Activated CD4-positive, alpha-beta T cell treated with anti-CD3 and anti-CD28 coated beads, Interleukin-2, Interleukin-4, amounts not matched to agents 100 ng/mL and 50 ng/mL, durations not matched to agents 16 hours and 8 hours (primary cell): ENCODE measurements around the gene HSPA1B.
"Not testable (repeated sequence)": the region's sequence is repeated elsewhere in the genome, so short reads cannot be mapped to it uniquely, and the experiment has no call there.

Source experiments
- DNase-seq: peaks from one replicate; pipeline ENCODE4 v3.0.0-alpha.2; 2020; ENCODE audit warnings: low spot score

Gene HSPA1B

DNA sequence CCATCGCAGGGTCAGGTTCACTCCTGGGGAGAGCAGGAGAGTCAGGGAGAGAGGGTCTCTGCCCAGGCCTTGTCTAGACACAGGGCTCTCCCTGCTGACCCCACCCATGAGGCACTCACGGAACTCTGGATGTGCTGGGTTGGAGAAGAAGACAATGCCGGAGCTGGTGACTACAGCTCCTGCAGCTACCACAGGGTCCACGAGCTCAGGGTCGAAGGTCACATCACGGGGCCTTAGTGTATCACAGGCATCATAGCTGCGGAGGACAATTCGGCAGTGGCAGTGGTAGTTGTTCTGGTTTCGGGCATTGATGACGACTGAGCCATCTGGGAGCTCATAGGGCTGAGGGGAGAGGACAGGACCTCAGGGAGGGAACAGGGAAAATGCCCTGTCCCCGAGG lies 32.4 kb downstream of the HSPA1B start:
- DNase-seq, result no peak

DNA sequence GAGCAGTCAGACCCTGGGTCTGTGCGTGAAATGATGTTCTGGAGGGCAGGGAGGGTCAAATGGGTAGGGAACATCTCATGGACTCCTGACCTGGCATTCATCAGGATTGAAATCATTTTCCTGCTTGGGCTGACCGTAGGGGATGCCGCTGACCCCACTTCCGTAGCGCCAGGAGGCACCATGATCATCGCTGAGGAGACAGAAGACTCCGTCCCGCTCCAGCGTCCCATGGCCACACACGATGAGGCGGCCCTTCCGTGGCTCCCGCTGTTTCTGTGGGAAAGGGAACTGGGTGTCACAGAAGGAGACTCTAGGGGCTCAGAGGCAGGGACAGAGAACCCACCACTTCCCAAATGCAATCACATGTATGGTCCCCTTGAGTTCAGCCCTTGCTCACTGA lies 32.8 kb downstream of the HSPA1B start:
- DNase-seq, result no peak

DNA sequence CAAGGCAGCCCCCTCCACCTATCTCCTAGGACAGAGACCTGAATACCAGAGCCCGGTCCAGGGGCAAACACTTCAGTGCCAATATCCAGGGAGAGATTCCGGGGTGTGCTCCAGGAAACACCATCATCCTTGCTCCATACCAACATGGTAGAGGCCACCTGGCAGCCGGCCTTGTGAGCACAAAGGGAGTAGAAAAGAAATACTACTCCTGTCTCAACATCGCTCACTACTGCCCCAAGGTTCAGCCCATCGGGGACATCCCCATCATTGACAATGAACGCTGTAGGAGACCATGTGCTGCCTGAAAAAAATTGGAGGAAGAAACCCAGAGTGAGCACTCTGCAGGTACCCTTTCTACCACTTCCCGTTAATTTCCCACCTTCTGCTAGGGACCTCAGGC lies 33.6 kb downstream of the HSPA1B start:
- no peak for DNase-seq

DNA sequence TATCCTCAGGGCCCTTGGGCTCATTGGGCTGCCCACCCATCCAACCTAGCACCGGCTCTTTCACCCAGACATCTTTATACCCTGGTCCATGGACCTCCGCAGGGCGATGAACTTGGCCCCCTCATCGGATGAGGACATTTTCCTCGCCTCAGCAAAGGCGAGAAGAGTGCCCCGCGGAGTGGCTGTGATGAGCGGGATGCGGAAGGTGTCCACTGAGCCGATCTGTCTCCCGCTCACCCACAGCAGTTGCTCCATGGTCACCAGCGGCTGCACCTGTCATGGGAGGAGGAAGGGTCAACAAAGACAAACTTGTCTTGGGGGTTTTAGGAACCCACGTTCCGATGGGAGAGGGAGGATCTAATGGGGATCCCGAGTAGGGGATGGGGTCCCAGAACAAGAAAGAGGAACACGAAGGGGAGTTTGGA lies 34.4 kb downstream of the HSPA1B start:
- no peak for DNase-seq

DNA sequence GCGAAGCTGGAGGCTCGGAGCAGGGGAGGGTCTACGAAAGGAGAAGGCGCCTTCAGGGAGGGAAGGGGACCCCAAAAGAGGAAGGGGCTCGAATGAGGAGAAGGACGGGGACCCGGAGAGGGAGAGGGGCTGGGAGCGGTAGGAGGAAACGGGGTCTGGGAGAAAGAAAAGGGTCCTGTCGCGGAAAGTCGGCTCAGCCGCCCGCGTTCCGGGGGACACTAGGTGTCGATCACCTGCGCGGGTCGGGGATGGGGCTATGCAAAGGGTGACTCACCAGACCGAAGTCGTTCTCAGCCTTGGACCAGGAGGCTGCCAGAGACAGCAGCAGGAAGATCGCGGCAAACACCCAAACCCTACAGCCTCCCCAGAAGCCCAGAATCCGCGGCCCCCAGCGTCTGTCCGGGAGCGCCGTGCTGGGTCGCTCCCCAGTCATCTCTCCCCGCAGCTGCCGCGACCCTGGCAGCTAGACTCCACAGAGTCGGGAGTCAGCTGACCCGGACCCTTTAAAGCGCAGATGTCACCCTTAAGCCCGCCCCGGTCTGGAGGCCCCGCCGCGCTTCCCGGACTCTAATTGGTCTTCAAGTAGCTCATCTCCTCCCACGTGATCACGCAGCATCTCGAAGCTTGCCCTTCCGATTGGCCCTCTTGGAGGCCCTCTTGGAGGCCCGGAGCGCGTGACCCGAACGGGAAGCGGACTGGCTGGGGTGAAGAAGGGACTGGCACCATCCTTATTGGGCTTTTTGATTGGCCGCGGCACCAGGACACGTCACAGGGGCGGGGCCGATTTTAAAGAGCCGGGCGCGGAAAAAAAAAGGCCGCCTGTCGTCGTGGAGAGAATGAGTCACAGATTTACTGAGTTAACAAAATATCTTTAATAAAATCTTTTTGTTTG lies 35.1 kb downstream of the HSPA1B start, which contains the start of gene NEU1:
NEU1 (minus strand) TSS at position 478 of the 892 bp plus-strand sequence; CDS start at position 433, 45 bp downstream.
- peak; percentile 100 for DNase-seq

DNA sequence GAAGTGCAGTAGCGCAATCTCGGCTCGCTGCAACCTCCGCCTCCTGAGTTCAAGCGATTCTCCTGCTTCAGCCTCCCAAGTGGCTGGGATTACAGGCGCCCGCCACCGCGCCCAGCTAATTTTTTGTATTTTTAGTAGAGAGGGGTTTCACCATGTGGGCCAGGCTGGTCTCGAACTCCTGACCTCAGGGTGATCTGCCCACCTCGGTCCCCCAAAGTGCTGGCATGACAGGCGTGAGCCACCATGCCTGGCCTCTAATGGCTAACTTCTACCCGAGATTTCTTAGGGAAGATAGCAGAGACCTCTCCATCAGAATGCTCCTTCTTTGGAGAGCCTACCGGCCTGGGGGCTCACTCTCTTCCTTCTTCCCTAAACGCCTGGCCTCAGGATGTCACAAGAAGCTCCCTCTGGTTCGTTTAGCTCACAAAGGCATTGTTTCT lies 36.6 kb downstream of the HSPA1B start:
- DNase-seq, result not testable (repeated sequence)

DNA sequence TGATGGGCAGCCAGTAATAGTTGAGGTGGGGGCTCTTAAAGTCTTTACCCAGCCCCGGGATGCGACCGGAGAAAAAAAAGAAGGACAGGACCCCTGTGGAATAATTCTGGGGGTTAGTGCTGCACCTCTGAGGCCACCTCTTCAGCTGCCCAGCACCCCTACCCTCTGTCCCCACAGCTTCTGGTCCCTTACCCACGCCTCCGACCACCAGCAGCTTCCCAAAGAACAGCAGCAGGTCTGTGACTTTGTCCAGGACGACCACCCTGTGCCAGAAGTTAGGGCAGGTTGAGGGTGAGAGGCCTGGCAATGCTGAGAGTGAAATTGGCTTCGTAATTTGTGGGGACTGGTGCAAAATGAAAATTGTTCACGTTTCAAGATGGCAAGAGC lies 37.3 kb downstream of the HSPA1B start:
- DNase-seq, result no peak

DNA sequence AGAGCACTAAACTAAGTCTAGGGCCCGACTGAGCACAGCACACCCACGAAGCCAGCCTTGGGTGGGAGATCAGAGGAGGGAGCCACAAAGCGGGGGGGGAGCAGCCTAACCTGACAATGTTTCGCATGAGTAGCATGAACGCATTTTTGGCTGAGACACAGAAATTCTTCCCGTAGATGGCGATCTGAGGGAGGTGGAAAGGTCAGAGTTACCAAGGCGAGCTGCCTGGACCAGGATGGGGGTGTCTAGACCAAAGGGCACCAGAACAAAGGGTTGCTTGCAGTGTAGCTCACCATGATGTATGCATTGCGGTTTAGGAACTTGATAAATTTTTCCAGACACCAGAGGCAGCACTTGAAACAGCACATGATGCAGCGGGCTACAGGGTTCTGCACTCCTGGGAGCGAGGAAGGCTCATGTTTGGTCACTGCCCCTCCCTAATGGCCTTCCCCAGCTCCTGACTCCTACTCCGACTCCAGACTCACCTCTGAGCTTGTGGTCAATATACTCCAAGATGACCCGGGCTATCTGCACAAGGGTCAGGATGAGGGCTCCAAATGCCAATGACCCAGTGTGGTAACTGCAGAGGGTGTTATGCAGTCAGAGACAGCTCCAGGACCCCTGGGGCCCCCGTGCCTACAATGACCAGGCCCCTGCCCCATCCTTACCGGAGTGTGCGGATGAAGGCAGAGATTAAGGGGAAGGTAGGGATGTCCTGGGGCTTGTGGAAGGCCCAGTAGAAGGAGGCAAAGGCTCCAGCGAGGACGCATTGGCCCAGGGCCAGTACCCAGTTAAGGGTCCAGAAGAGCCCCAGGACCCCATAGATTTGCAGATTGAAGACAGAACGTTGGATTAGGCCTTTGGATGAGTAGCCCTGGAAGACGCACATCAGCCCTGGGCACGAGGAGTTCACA lies 37.9 kb downstream of the HSPA1B start:
- no peak for DNase-seq

DNA sequence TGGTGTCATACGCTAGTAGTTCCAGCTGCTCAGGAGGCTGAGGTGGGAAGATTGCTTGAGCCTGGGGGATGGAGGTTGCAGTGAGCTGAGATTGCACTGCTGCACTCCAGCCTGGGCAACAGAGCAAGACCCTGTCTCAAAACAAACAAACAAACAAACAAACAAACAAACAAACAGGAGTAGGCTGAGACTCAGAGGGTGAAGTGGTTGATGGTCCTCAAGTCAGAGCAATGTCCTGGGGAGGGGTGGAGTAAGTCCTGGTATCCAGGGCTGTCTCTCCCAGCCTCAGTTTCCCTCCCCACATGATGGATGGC lies 41.1 kb downstream of the HSPA1B start:
- DNase-seq, result not testable (repeated sequence)

DNA sequence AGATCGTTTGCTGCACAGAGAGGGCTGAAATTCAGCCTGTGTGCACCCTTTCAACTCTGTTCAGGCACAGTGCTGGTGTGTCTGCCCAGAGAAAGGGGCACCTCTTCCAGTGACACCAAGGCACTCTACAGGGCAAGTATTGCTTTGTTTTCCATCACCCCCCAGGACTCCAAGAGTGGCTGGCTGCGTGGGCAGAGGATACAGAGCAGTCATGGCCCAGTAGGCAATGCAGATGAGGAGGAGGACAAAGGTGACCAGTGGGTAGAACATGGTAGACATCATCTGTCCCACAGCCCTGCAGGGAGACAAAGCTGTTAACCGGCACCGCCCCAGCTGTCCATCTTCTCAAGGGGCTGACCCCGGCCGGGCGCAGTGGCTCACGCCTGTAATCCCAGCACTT lies 41.8 kb downstream of the HSPA1B start:
- no peak for DNase-seq

DNA sequence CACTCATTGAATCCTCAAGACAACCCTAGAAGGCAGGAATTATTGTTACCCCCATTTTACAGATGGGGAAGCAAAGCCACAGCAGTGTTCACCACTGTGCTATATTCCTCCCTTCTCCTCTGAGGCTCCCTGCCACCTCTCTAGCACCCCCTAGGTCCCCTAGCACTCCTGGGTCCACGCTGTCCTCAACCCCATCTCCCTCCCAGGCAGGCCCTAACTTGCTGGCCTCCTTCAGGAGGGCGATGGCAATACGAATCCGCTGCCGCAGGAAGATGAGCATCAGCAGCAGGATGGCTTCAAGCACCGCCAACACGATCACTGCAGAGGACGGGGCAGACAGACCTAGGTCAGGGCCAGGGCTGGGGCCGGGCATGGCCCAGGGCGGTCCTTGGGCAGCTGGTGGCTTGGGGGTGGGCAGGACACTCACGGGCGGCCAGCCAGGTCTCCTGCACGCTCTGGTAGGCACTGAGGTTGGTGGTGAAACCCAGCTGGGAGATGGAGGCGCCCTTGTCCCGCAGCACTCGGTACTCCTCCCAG lies 42.9 kb downstream of the HSPA1B start:
- no peak for DNase-seq

DNA sequence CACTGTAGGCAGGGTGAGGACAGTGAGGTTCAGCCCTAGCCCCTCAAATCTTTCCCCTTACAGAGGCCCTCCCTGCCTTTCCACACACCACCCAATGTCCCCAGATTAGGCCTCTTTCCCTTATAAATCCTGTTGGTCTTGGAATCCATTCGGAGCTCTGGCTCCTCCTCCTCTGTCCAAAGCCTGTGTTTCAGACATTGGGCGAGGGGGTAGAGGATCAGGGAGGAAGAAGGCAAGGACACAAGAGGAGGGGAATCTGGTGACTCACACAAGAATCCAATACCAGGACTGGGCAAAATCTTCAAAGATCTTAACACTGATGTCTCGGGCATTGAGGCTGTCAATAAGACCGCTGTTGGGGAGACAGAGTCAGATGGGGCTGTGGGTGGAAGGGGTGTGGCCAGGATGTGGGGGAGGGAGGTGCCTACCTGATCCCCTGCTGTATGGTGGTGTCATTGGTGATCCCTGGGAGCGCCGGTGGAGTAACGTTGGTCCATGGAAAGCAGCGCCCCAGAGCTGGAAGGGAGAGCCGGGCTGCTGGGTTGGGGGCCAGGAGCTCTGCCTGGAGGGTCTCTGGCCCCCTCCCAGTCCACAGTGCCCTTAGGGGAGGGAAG lies 43.6 kb downstream of the HSPA1B start:
- no peak for DNase-seq

DNA sequence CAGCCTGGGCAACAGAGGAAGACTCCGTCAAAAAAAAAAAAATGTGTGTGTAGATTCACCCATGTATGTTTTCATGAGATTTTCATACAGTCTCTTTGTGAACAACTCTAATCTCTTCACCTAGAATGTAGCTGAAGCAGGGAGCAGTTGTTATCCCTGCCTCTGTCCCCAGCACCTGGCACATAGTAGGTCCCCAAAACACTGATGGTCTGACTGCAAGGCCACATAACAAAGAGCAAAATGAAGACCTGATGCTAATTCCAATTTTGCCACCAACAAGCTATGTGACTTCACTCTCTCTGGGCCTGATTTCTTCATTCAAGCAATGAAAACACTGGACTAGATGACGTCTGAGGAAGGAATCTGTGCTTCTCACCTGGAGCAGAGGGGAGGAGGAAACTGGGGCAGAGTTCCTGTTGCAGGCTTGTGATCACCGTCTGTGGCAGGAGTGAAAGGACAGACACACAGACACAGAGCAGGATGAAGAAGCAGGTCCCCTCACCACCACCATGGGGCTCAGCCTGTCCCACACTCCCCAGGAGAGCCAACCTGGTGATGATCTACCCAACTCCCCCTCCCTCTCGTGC lies 46.6 kb downstream of the HSPA1B start:
- DNase-seq, result no peak

DNA sequence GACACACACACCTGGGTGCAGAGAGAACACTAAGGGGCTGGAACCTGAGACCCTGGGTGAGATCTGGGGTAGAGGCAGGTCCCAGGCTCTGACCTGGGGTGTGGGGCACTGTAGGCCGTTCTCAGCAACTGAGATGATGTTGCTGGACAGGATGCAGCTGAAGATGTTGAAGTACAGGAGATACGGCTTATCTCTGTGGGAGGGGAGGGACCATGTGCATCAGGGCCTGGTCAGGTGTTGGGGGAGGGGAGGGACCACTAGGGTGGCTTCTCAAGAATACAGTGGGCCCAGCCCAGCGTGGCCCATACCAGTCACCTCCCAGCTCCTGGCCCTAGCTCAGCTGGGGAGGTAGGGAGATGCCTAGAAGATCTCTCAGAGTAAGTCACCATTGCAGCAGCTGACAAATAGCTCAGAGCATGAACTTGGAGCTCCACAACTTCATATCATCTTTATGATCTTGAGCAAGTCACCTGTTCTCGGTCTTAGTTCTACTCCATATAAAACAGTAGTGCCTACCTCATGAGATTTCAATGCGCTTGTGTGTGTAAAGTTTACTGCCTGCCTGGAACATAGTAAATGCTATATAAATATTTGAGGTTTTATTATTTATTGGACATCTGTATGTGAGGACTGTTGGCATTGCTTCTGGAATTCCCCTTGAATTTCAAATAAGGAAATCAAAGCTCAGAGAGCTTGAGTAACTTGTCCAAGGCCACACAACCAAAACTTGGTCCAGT lies 47.5 kb downstream of the HSPA1B start:
- DNase-seq, result no peak

DNA sequence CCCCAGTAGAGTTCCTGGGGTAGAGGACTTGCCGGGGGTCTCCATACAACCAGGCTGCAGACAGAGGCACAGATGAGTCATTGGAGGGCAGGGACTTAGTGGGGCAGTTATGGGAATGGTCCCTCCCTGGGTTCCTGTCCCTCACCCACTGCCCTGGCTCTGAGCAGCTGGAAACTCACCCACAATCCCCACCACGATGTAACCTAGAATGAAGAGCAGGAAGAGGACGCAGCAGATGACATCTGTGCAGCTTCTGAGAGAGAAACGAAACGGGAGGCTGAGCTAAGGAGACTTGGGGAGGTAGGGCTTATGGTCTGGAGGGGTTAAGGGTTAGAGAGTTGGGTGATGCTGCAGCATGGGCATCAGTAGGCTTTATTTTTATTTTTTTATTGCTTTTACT lies 48.3 kb downstream of the HSPA1B start:
- no peak for DNase-seq

DNA sequence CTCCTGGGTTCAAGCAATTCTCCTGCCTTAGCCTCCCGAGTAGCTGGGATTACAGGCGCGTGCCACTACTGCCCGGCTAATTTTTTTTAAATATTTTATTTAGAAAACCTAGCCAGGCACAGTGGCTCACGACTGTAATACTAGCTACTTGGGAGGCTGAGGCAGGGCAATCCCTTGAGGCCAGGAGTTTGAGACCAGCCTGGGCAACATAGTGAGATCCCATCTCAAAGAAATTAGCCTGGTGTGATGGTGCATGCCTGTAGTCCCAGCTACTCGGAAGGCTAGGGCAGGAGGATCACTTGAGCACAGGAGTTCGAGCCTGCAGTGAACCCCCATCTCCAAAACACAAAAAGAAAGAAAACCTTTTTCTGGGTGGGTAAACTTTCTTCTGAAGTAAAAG lies 48.8 kb downstream of the HSPA1B start:
- no peak for DNase-seq

DNA sequence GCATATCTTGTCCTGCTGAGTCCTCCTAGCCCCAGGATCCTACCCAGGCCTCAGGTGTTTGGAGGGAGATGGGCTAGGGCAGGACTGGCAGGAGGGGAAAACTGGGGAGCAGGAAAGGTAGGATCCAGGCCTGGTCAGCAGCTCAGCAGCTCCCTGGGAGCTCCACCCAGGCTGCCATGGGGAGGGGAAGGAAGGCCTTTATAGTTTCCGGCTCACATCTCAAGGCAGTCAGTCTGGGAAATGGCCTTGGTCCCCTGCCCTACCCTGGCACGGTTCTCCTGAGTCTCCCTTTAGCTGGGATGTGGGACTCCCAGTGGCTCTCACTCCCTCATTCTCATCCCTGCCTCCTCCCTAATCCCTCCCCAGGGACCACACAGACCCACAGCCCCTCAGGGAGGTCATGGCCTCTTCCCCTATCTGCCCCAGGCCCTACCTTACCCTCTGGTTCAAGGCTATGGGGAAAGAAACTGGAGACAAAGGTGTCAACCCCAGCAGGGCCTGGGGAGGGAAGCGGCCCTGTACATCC lies 49.6 kb downstream of the HSPA1B start:
- no peak for DNase-seq

DNA sequence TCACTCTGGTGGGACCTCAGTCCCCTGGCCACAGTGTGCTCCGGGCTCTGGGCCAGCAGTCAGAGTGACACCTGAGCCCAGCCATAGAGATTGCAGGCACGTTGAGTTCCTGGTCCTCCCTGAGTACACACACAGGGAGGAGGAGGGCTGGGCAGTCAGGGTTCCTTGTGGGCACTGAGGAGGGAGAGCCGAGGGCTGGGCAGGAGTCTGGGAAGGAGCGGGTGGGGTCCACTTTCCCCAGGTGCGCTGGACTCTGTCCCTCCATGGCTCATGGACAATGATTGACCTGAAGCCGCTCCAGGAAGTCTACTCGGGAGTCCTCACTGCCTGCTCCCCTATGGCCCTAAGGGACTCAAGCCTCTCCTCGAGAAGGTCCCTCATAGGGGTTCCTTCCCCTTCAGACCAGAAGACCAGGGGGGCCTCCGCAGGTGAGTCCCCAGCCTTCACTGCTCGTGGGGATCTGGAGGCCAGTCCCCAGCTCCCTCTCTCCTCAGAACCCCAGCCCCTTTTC lies 50.2 kb downstream of the HSPA1B start:
- DNase-seq, result no peak

DNA sequence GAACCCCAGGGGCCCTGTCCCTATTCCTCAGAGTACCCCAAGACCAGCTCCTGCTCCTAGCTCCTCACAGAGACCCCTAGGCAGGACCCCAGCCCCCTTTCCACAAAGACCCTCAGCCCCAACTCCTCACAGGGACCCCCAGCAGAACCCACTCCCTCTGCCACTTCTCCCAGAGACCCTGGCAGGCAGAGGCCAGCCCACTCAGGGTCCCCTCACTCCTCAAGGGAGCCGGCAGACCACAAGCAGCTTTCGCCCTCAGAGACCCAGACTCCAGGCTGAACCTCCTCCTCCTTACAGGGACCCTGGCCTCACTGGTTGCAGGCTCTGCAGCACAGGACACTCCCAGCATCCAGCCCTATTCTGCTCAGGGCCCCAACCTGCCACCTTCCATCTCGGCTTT lies 50.7 kb downstream of the HSPA1B start:
- no peak for DNase-seq

DNA sequence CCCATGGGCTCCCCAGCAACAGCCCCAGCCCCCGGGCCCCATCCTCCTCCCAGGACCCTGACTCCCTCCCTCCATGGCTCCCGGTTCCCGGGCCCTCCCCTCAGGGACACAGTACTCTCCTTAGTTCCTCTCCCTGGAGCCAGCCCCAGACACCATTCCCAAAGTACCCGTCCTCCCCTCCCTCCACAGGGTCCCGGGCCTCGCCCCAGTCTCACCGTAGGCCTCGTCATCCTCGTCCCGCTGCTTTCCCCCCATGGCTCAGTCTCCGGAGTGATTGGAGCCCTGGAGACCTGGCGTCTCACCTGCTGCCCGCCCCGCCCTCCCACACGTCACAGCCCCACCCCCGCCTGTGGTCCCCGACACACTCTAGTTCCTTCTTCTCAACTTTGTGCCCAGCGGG lies 51.2 kb downstream of the HSPA1B start, which contains the start of gene SLC44A4:
SLC44A4 (minus strand) TSS at position 272 of the 400 bp plus-strand sequence; CDS start at position 255, 17 bp downstream.
- DNase-seq, result no peak

DNA sequence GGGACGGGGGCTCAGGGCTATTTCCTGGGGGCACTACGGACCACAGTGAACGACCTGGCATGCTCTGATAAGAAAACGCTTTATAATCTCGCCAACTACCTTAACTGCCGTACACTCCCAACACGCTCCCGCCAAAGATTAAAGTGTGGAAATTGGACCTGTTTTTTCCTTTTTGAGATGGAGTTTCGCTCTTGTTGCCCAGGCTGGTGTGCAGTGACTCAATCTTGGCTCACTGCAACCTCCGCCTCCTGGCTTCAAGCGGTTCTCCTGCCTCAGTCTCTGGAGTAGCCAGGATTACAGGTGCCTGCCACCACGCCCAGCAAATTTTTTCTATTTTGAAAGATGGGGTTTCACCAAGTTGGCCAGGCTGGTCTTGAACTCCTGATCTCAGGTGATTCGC lies 51.6 kb downstream of the HSPA1B start:
- no peak for DNase-seq
